Neural cell (in vitro differentiated cells): ENCODE measurements around the gene H6PD. TPM values are rescaled to one million over a fixed set of nuclear protein-coding genes. Genes with fewer than 3 reads are reported as not detected.

Experiments
- H2AFZ ChIP-seq: fragments of 200-600, 300-800 bp; sonication (generic), shearing (Covaris generic); 2 replicates; pipeline ENCODE4 v1.6.0; 2014; ENCODE audit warnings: low read depth, mild to moderate bottlenecking, antibody characterized with exemption, low read length, moderate library complexity
- H3F3A ChIP-seq: fragments of 200-600 bp; shearing (Covaris generic); 2 replicates; pipeline ENCODE4 v1.6.1; 2016; ENCODE audit warnings: mild to moderate bottlenecking, moderate library complexity, mixed read lengths, antibody characterized with exemption, low read length; ENCODE audit not compliant: insufficient read depth, poor library complexity, severe bottlenecking
- H3K27ac ChIP-seq: fragments of 200-600, 300-800 bp; sonication (generic), shearing (Covaris generic); 2 replicates; pipeline ENCODE4 v1.5.1; 2014; ENCODE audit warnings: mild to moderate bottlenecking, low read length, moderate library complexity
- H3K27me3 ChIP-seq: fragments of 300-800, 200-600 bp; sonication (generic), shearing (Covaris generic); 2 replicates; pipeline ENCODE4 v1.6.0; 2014; ENCODE audit warnings: mild to moderate bottlenecking, low read depth, low read length, moderate library complexity; ENCODE audit not compliant: insufficient read depth
- H3K36me3 ChIP-seq: fragments of 300-800, 200-600 bp; sonication (generic), shearing (Covaris generic); 2 replicates; pipeline ENCODE4 v1.5.1; 2014; ENCODE audit warnings: mild to moderate bottlenecking, antibody characterized with exemption, low read length, moderate library complexity; ENCODE audit not compliant: insufficient read depth
- H3K4me2 ChIP-seq: fragments of 300-800, 200-600 bp; sonication (generic), shearing (Covaris generic); 2 replicates; pipeline ENCODE4 v1.6.0; 2014; ENCODE audit warnings: mild to moderate bottlenecking, low read length
- H3K4me3 ChIP-seq: fragments of 300-800, 200-600 bp; sonication (generic), shearing (Covaris generic); 2 replicates; pipeline ENCODE4 v1.5.1; 2014; ENCODE audit warnings: mild to moderate bottlenecking, low read length, moderate library complexity
- H3K79me2 ChIP-seq: fragments of 200-600 bp; shearing (Covaris generic); replicated peaks from 2 replicates; pipeline ENCODE4 v1.6.0; 2014; ENCODE audit warnings: mild to moderate bottlenecking, low read length, moderate library complexity; ENCODE audit not compliant: insufficient read depth
- H3K9ac ChIP-seq: fragments of 300-800, 200-600 bp; sonication (generic), shearing (Covaris generic); 2 replicates; pipeline ENCODE4 v1.6.1; 2016; ENCODE audit warnings: mild to moderate bottlenecking, low read length, mixed read lengths
- H3K9me2 ChIP-seq: fragments of 200-600 bp; shearing (Covaris generic); 2 replicates; pipeline ENCODE4 v1.6.1; 2016; ENCODE audit warnings: mild to moderate bottlenecking, low read length, mixed read lengths; ENCODE audit not compliant: insufficient read depth
- H3K9me3 ChIP-seq: fragments of 200-600, 300-800 bp; sonication (generic), shearing (Covaris generic); 2 replicates; pipeline ENCODE4 v1.6.1; 2016; ENCODE audit warnings: mild to moderate bottlenecking, mixed run types, low read length, moderate library complexity, mixed read lengths
- H4K20me1 ChIP-seq: fragments of 200-600 bp; shearing (Covaris generic); 2 replicates; pipeline ENCODE4 v1.6.1; 2016; ENCODE audit warnings: mild to moderate bottlenecking, mixed run types; ENCODE audit not compliant: insufficient read depth
- CTCF ChIP-seq: fragments of 450-650 bp; IDR thresholded peaks from 2 replicates; pipeline ENCODE4 v1.5.1; 2014; ENCODE audit warnings: antibody characterized with exemption, mild to moderate bottlenecking, moderate library complexity; ENCODE audit not compliant: poor library complexity, severe bottlenecking
- EP300 ChIP-seq: fragments of 450-650 bp; conservative IDR thresholded peaks from 2 replicates; pipeline ENCODE4 v1.6.1; 2014; ENCODE audit warnings: antibody characterized with exemption, mild to moderate bottlenecking, moderate library complexity; ENCODE audit not compliant: poor library complexity, severe bottlenecking
- EZH2 ChIP-seq: fragments of 200-600, 300-800 bp; shearing (Covaris generic), sonication (generic); IDR thresholded peaks from 2 replicates; pipeline ENCODE4 v1.6.1; 2014; ENCODE audit warnings: antibody characterized with exemption, low read length, borderline replicate concordance, mild to moderate bottlenecking; ENCODE audit not compliant: insufficient read depth, poor library complexity, severe bottlenecking
- MXI1 ChIP-seq: fragments of 450-650 bp; conservative IDR thresholded peaks from 2 replicates; pipeline ENCODE4 v1.6.1; 2014; ENCODE audit warnings: antibody characterized with exemption, mild to moderate bottlenecking; ENCODE audit not compliant: poor library complexity, severe bottlenecking
- POLR2AphosphoS5 ChIP-seq: IDR thresholded peaks from 2 replicates; pipeline ENCODE4 v1.6.1; 2012
- RAD21 ChIP-seq: fragments of 450-650 bp; conservative IDR thresholded peaks from 2 replicates; pipeline ENCODE4 v1.6.1; 2014; ENCODE audit warnings: antibody characterized with exemption, mild to moderate bottlenecking, moderate library complexity
- SMC3 ChIP-seq: fragments of 450-650 bp; conservative IDR thresholded peaks from 2 replicates; pipeline ENCODE4 v1.6.1; 2014; ENCODE audit warnings: antibody characterized with exemption, mild to moderate bottlenecking, moderate library complexity; ENCODE audit not compliant: poor library complexity
- TAF1 ChIP-seq: IDR thresholded peaks from 2 replicates; pipeline ENCODE4 v1.6.1; 2012; ENCODE audit warnings: low read depth
- polyA plus RNA-seq: library from polyadenylated mRNA; depleted of rRNA; stranded (reverse); fragments of >200 nt; gene quantifications from 2 replicates; pipeline ENCODE4 v1.2.3, GENCODE V29; 2014
- TF ChIP-seq, protein P1 (sequence below): IDR thresholded peaks from 2 replicates; pipeline ENCODE4 v1.6.1; 2012; ENCODE audit warnings: borderline replicate concordance

The H6PD gene
- polyA plus RNA-seq, 1 donor from 2014 or later = 4.6 TPM

DNA sequence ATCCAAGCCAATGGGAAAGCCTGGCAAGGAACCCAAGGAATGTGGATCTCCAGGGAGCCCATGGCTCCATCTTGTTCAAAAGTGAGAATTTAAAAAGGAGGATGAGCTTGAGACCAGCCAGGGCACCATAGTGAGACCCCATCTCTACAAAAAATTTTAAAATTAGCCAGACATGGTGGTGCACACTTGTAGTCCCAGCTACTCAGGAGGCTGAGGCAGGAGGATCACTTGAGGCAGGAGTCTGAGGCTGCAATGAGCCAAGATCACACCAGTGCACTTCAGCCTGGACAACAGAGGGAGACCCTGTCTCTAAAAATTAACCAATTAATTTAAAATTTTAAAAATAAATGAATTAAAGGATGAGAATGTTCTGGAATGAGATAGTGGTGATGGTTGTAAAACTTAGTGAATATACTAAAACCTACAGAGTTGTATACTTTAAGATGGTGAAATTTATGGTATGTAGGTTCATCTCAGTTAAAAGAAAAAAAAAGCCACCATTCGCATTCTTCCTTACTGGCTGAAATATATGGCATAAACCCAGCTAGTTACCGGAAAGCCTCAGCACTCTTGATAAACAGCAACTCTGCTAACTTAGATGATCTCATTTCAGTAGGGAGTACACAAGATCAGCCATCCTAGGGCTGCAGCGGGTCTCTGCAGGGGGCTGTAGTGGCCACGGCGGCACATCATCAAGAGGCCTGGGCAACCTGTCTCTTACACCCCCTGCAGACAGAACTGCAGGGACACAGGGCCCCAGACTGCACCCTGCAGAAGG, 48.3 kb upstream of the H6PD start:
- H4K20me1 ChIP-seq = no peaks in the 10 kb centered on the region
- no peaks in the 10 kb centered on the region for H3F3A ChIP-seq
- H3K27ac ChIP-seq = no peak overlapping the region
- H3K4me3 ChIP-seq = no peak overlapping the region
- no peak overlapping the region for H3K4me2 ChIP-seq
- H3K9ac ChIP-seq = no peak overlapping the region
- H3K27me3 ChIP-seq = peaks cover 27% of the 10 kb centered on the region
- H3K79me2 ChIP-seq = no peaks in the 10 kb centered on the region
- no peaks in the 10 kb centered on the region for H3K9me2 ChIP-seq
- no peaks in the 10 kb centered on the region for H3K36me3 ChIP-seq
- no peaks in the 10 kb centered on the region for H3K9me3 ChIP-seq
- TF ChIP-seq, protein P1, sequence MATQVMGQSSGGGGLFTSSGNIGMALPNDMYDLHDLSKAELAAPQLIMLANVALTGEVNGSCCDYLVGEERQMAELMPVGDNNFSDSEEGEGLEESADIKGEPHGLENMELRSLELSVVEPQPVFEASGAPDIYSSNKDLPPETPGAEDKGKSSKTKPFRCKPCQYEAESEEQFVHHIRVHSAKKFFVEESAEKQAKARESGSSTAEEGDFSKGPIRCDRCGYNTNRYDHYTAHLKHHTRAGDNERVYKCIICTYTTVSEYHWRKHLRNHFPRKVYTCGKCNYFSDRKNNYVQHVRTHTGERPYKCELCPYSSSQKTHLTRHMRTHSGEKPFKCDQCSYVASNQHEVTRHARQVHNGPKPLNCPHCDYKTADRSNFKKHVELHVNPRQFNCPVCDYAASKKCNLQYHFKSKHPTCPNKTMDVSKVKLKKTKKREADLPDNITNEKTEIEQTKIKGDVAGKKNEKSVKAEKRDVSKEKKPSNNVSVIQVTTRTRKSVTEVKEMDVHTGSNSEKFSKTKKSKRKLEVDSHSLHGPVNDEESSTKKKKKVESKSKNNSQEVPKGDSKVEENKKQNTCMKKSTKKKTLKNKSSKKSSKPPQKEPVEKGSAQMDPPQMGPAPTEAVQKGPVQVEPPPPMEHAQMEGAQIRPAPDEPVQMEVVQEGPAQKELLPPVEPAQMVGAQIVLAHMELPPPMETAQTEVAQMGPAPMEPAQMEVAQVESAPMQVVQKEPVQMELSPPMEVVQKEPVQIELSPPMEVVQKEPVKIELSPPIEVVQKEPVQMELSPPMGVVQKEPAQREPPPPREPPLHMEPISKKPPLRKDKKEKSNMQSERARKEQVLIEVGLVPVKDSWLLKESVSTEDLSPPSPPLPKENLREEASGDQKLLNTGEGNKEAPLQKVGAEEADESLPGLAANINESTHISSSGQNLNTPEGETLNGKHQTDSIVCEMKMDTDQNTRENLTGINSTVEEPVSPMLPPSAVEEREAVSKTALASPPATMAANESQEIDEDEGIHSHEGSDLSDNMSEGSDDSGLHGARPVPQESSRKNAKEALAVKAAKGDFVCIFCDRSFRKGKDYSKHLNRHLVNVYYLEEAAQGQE = no peak
- TF ChIP-seq MXI1 (no peak), CTCF (no peak), EZH2 (no peak), EP300 (no peak), SMC3 (no peak), TAF1 (no peak), RAD21 (no peak), POLR2AphosphoS5 (no peak)
- no peak overlapping the region for H2AFZ ChIP-seq

DNA sequence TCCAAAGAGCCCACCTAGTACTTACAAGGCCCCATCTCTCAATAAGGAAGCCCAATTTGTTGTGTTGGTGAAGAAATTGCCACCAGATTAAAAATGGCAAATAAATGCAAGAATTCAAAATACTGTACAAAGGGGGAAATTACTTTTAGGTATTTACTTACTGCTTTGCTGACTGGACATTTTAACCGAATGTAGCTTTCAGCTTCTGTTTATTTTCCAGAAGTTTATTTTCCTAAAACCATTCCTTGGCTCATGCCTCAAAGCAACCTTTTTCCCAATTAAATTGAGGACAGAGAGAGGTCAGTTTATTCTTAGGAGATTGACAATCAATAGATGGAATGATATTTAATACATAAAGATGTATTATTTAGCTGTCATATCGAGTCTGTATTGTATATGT, 47.6 kb upstream of the H6PD start:
- no peak overlapping the region for H2AFZ ChIP-seq
- H4K20me1 ChIP-seq = no peaks in the 10 kb centered on the region
- no peaks in the 10 kb centered on the region for H3F3A ChIP-seq
- H3K9ac ChIP-seq = no peak overlapping the region
- no peak overlapping the region for H3K27ac ChIP-seq
- no peaks in the 10 kb centered on the region for H3K36me3 ChIP-seq
- TF ChIP-seq TAF1 (no peak), RAD21 (no peak), EZH2 (no peak), SMC3 (no peak), MXI1 (no peak), EP300 (no peak), CTCF (no peak), POLR2AphosphoS5 (no peak)
- TF ChIP-seq, protein P1 = no peak
- H3K27me3 ChIP-seq = peaks cover 20% of the 10 kb centered on the region
- no peak overlapping the region for H3K4me2 ChIP-seq
- no peaks in the 10 kb centered on the region for H3K79me2 ChIP-seq
- H3K9me3 ChIP-seq = no peaks in the 10 kb centered on the region
- no peaks in the 10 kb centered on the region for H3K9me2 ChIP-seq
- no peak overlapping the region for H3K4me3 ChIP-seq
